Measurements from ENCODE around the gene ZCCHC10.
A peak's percentile ranks its signal among the peaks of the same experiment; 100 is the strongest.
"Not testable (repeated sequence)": the region's sequence is repeated elsewhere in the genome, so short reads cannot be mapped to it uniquely, and the experiment has no call there.

ZCCHC10 gene

GRCh38 chr5:133017964-133018363, 8.4 kb downstream of the ZCCHC10 start:
- H3K27ac ChIP-seq, result no peak overlapping the region
- TF ChIP-seq CTCF (conservative IDR thresholded peaks at IDR 0.05), result no peak

DNA sequence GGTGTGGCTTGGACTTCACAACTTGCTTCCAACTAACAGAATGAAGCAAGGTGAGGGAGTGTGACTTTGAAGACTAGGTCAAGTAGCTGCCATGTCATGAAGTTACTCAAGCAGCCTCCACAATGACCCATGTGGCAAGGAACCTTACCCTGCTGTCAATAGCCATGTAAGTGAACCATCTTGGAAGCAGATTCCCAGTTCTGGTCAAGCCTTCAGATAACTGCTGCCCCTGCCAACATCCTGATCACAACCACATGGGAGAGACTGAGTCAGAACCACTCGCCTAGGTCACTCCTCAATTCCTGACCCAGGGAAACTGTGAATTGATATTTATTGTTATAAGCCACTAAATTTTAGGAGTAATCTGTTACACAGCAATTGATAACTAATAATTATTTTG, 10.9 kb downstream of the ZCCHC10 start:
- no peak for TF ChIP-seq CTCF (conservative IDR thresholded peaks at IDR 0.05)
- no peak overlapping the region for H3K27ac ChIP-seq

DNA sequence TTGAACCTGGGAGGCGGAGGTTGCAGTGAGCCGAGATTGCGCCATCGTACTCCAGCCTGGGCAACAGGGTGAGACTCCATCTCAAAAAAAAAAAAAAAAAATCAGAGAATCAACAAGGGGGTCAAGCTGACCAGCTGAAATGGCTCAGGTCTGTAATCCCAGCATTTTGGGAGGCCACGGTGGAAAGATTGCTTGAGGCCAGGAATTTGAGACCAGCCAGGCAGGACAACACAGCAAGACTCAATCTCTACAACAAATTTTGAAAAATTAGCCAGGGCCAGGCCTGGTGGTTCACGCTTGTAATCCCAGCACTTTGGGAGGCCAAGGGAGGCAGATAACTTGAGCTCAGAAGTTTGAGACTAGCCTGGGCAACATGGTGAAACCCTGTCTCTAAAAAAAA, 17.9 kb downstream of the ZCCHC10 start:
- not testable (repeated sequence) for H3K27ac ChIP-seq

DNA sequence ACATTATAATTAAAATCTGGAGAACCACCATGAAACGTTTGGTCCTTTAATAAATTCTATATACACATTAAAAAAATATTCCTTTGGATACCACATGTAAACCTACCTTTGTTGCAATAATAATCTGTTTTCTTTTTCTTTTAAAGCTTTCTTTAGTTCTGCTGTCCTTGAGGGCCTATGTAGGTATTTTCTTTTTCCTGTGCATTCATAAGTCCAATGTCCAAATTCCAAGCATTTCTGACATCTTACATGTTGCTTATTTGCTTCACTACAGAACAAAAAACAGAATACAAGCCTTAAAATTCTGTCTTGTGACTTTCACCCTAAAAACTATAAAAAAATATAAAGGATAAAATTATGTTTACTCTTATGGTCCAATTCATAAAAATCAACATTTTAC, 19.7 kb downstream of the ZCCHC10 start:
- H3K27ac ChIP-seq, result no peak overlapping the region
- TF ChIP-seq CTCF (conservative IDR thresholded peaks at IDR 0.05), result no peak

- TF ChIP-seq CTCF (conservative IDR thresholded peaks at IDR 0.05), result no peak
- no peak overlapping the region for H3K27ac ChIP-seq
Observed at GRCh38 chr5:132999246-132999645, 27.1 kb downstream of the ZCCHC10 start.

DNA sequence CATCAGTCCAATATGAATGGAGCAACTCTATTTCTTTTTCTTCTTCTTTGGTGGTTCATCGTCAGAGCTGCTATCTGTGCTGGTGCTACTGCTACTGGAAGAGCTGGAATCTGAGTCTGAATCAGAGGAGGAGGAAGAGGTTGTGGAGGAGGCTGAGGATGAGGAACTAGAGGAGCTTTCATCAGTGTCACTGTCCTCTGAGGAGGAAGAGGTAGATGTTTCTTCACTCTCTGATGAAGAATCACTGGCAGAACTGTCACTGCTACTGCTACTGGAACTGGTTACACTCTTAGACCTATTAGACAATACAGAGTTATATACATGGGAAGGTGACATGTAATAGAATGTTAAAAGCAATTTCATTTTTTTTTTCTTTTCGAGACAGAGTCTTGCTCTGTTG, 27.8 kb downstream of the ZCCHC10 start:
- no peak overlapping the region; the same call in 1 of the 2 replicates for H3K27ac ChIP-seq
- no peak for TF ChIP-seq CTCF (conservative IDR thresholded peaks at IDR 0.05)

- H3K27ac ChIP-seq, result peak overlapping the region; percentile 64
- TF ChIP-seq CTCF (conservative IDR thresholded peaks at IDR 0.05), result no peak
Observed at GRCh38 chr5:132996307-132996706, 30.0 kb downstream of the ZCCHC10 start.

GRCh38 chr5:132987531-132988408, 38.6 kb downstream of the ZCCHC10 start:
- no peak overlapping the region for H3K27ac ChIP-seq
- no peak for TF ChIP-seq CTCF (conservative IDR thresholded peaks at IDR 0.05)

DNA sequence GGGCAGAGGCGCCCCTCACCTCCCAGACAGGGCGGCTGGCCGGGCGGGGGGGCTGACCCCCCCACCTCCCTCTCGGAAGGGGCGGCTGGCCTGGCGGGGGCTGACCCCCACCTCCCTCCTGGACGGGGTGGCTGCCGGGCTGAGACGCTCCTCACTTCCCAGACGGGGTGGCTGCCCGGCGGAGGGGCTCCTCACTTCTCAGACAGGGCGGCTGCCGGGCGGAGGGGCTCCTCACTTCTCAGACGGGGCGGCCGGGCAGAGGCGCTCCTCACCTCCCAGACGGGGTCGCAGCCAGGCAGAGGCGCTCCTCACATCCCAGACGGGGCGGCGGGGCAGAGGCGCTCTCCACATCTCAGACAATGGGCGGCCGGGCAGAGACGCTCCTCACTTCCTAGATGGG, 43.4 kb downstream of the ZCCHC10 start:
- H3K27ac ChIP-seq, result not testable (repeated sequence)

All from VCaP (cell line).